HepG2 (cell line): ENCODE measurements around the gene LTB4R. TPM values are rescaled to one million over a fixed set of nuclear protein-coding genes. Genes with fewer than 3 reads are reported as not detected.

Experiments
- ASH2L ChIP-seq: fragments of 300-600, 200-600 bp; sonication (generic); IDR thresholded peaks from 2 replicates; pipeline ENCODE4 v1.7.0; 2017; ENCODE audit warnings: low read depth, mild to moderate bottlenecking, moderate library complexity, mixed read lengths, low read length; ENCODE audit not compliant: insufficient read length
- CBX1 ChIP-seq: IDR thresholded peaks from one replicate; pipeline ENCODE4 v1.6.1; 2016; ENCODE audit warnings: antibody characterized with exemption, low read depth
- CCAR2 ChIP-seq: fragments of 200-400 bp; formaldehyde crosslinking; optimal IDR thresholded peaks from 2 replicates; pipeline ENCODE3; 2018; ENCODE audit warnings: low read depth, mild to moderate bottlenecking, low read length, moderate library complexity
- CEBPB ChIP-seq: IDR thresholded peaks from 2 replicates; pipeline ENCODE4 v1.6.1; 2011; ENCODE audit warnings: low read depth, low read length, improper control_type of control experiment, borderline replicate concordance
- JUNB ChIP-seq: sonication (generic); formaldehyde crosslinking; IDR thresholded peaks from 2 replicates; pipeline ENCODE4 v1.8.0; 2022; ENCODE audit warnings: missing genetic modification reagents, mild to moderate bottlenecking, borderline replicate concordance
- KDM5A ChIP-seq: fragments of 200-600 bp; sonication (generic); IDR thresholded peaks from 2 replicates; pipeline ENCODE4 v1.7.0; 2018; ENCODE audit warnings: antibody characterized with exemption, mild to moderate bottlenecking, low read length, borderline replicate concordance
- LCORL ChIP-seq, 2 experiments: fragments of 450-650 bp in 1 of 2; sonication (generic) in 1 of 2; formaldehyde crosslinking in 1 of 2; IDR thresholded peaks; 2 replicates each; pipeline versions ENCODE4 v1.5.0 to v1.6.1; 2017 to 2020; ENCODE audit warnings: antibody characterized with exemption in 1 of 2, missing genetic modification reagents in 1 of 2
- MXD3 ChIP-seq: IDR thresholded peaks from 2 replicates; pipeline ENCODE4 v1.6.1; 2016; ENCODE audit warnings: mild to moderate bottlenecking, missing biosample characterization, missing genetic modification reagents
- RAD51 ChIP-seq: fragments of 450-650 bp; IDR thresholded peaks from 2 replicates; pipeline ENCODE4 v1.6.1; 2016; ENCODE audit warnings: borderline replicate concordance
- RNF2 ChIP-seq: fragments of 450-650 bp; conservative IDR thresholded peaks from 2 replicates; pipeline ENCODE4 v1.6.1; 2016; ENCODE audit warnings: low read depth
- SKI ChIP-seq: fragments of 450-650 bp; IDR thresholded peaks from one replicate; pipeline ENCODE4 v1.6.1; 2018; ENCODE audit warnings: mild to moderate bottlenecking; ENCODE audit not compliant: partially characterized antibody
- YEATS2 ChIP-seq: sonication (generic); formaldehyde crosslinking; IDR thresholded peaks from 2 replicates; pipeline ENCODE4 v1.4.0; 2020; ENCODE audit warnings: missing genetic modification reagents, borderline replicate concordance
- ZBTB4 ChIP-seq: sonication (generic); formaldehyde crosslinking; IDR thresholded peaks from 2 replicates; pipeline ENCODE4 v1.4.0; 2020; ENCODE audit warnings: missing genetic modification reagents, mild to moderate bottlenecking, borderline replicate concordance
- ZEB1 ChIP-seq: IDR thresholded peaks from 2 replicates; pipeline ENCODE4 v1.6.1; 2012; ENCODE audit warnings: mild to moderate bottlenecking, low read depth, inconsistent platforms; ENCODE audit not compliant: insufficient replicate concordance
- ZFAT ChIP-seq: sonication (generic); formaldehyde crosslinking; conservative IDR thresholded peaks from 2 replicates; pipeline ENCODE4 v1.8.1; 2023; ENCODE audit warnings: missing genetic modification reagents, inconsistent platforms
- ZFP62 ChIP-seq: sonication (generic); formaldehyde crosslinking; IDR thresholded peaks from 2 replicates; pipeline ENCODE4 v1.4.0; 2020; ENCODE audit warnings: missing genetic modification reagents
- ZNF609 ChIP-seq: sonication (generic); formaldehyde crosslinking; IDR thresholded peaks from 2 replicates; pipeline ENCODE4 v1.4.0; 2020; ENCODE audit warnings: mild to moderate bottlenecking, missing genetic modification reagents, borderline replicate concordance
- ZNF629 ChIP-seq: sonication (generic); formaldehyde crosslinking; conservative IDR thresholded peaks from 2 replicates; pipeline ENCODE4 v1.5.0; 2020; ENCODE audit warnings: missing genetic modification reagents
- ZNF674 ChIP-seq: sonication (generic); formaldehyde crosslinking; IDR thresholded peaks from 2 replicates; pipeline ENCODE4 v1.5.0; 2020; ENCODE audit warnings: low read depth, mild to moderate bottlenecking, missing genetic modification reagents
- ZNF788 ChIP-seq: sonication (generic); formaldehyde crosslinking; IDR thresholded peaks from 2 replicates; pipeline ENCODE4 v1.5.0; 2020; ENCODE audit warnings: mild to moderate bottlenecking, missing genetic modification reagents, borderline replicate concordance
- polyA plus RNA-seq, 8 experiments: library from polyadenylated mRNA; depleted of rRNA in 3 of 8; stranded (reverse) in 7 of 8; unstranded in 1 of 8; fragments of >200 nt; fragmentation: Illumina TruSeq in 4 of 8; extraction: Trizol in 4 of 8; gene quantifications; 2 replicates each; pipeline versions ENCODE4 v1.2.1 to v1.2.3, GENCODE V29; 2011 to 2016; ENCODE audit warnings: low read depth in 4 of 8, missing spikeins in 1 of 8, mixed read lengths in 1 of 8; ENCODE audit not compliant: insufficient read depth in 1 of 8
- total RNA-seq, 5 experiments: library from RNA; depleted of rRNA; stranded (reverse); fragments of >200 nt; fragmentation: Illumina TruSeq; extraction: Trizol; gene quantifications; 2 replicates each; pipeline ENCODE4 v1.2.3, GENCODE V29; 2016; ENCODE audit warnings: low read depth in 1 of 5

The LTB4R gene
- total and polyA plus RNA-seq, 2 of the 13 experiments (the other 11 are each of a cell fraction or from before 2014, with no cell fraction given) = 3.2 to 8.2 TPM

GRCh38 chr14:24307575-24308341 lies 3.5 kb upstream of the LTB4R start, which contains the start of gene CIDEB (continued):
- TF ChIP-seq LCORL (IDR thresholded peaks at IDR 0.05) (no peak), LCORL (CRISPR knock-in tag; IDR thresholded peaks at IDR 0.05) (no peak), JUNB (CRISPR knock-in tag) (no peak), SKI (peak; percentile 59), ZFP62 (CRISPR knock-in tag) (no peak), ASH2L (peak; percentile 99), YEATS2 (CRISPR knock-in tag) (peak; percentile 93), ZNF674 (CRISPR knock-in tag) (0 out of 2 replicates have a peak, but pooled peaks have one; percentile 8), ZNF609 (peak; percentile 88), ZBTB4 (peak; percentile 83), CBX1 (peak; percentile 82), ZFAT (CRISPR knock-in tag) (no peak), RNF2 (no peak; the same call in 1 of the 2 replicates), CEBPB (peak; percentile 33; the same call in 1 of the 2 replicates), ZNF788 (CRISPR knock-in tag) (peak; percentile 75; the same call in 1 of the 2 replicates), RAD51 (no peak; the same call in 1 of the 2 replicates), ZNF629 (CRISPR knock-in tag) (peak; percentile 52), KDM5A (peak; percentile 90; the same call in 1 of the 2 replicates), ZEB1 (no peak), CCAR2 (peak; percentile 98), MXD3 (CRISPR knock-in tag) (0 out of 2 replicates have a peak, but pooled peaks have one; percentile 9)
